HG03097 (cell line): ENCODE data around the gene PDCD1LG2.
"Not testable (repeated sequence)": the region's sequence is repeated elsewhere in the genome, so short reads cannot be mapped to it uniquely, and the experiment has no call there.

ENCODE experiments used
- ATAC-seq: cut with Tn5 transposase; IDR thresholded peaks from one replicate; pipeline ENCODE4 v1.9.1; 2021; ENCODE audit not compliant: unreplicated experiment, low FRiP score

PDCD1LG2 gene

GRCh38 chr9:5510360-5510931 is at the start of gene PDCD1LG2:
PDCD1LG2 (plus strand) TSS chr9:5510531; CDS start chr9:5522547, 12,016 bp downstream.
- ATAC-seq: peak; percentile 45

GRCh38 chr9:5464831-5465330 is 45.5 kb upstream of the PDCD1LG2 start:
- ATAC-seq: not testable (repeated sequence)

- ATAC-seq: no peak
These were observed 44.3 kb upstream of the PDCD1LG2 start for GRCh38 chr9:5466005-5466404.

GRCh38 chr9:5466766-5467165 is 43.6 kb upstream of the PDCD1LG2 start:
- ATAC-seq: no peak

- no peak for ATAC-seq
These were observed 41.5 kb upstream of the PDCD1LG2 start for GRCh38 chr9:5468850-5469249.

- ATAC-seq: no peak
These were observed 40.2 kb upstream of the PDCD1LG2 start for GRCh38 chr9:5470122-5470521.

- ATAC-seq: no peak
These were observed 39.5 kb upstream of the PDCD1LG2 start for GRCh38 chr9:5470816-5471215.

GRCh38 chr9:5475611-5476010 is 34.7 kb upstream of the PDCD1LG2 start:
- not testable (repeated sequence) for ATAC-seq

GRCh38 chr9:5478206-5478605 is 32.1 kb upstream of the PDCD1LG2 start:
- no peak for ATAC-seq

- ATAC-seq: no peak
These were observed 30.2 kb upstream of the PDCD1LG2 start for GRCh38 chr9:5479994-5480694.

- ATAC-seq: no peak
These were observed 29.4 kb upstream of the PDCD1LG2 start for GRCh38 chr9:5480919-5481318.

GRCh38 chr9:5481322-5482040 is 28.9 kb upstream of the PDCD1LG2 start:
- no peak for ATAC-seq

GRCh38 chr9:5482194-5482593 is 28.1 kb upstream of the PDCD1LG2 start:
- ATAC-seq: no peak

GRCh38 chr9:5483306-5483705 is 27.0 kb upstream of the PDCD1LG2 start:
- no peak for ATAC-seq

GRCh38 chr9:5485378-5486085 is 24.8 kb upstream of the PDCD1LG2 start:
- no peak for ATAC-seq

GRCh38 chr9:5486988-5487387 is 23.3 kb upstream of the PDCD1LG2 start:
- ATAC-seq: no peak

- ATAC-seq: no peak
These were observed 21.9 kb upstream of the PDCD1LG2 start for GRCh38 chr9:5488221-5489008.

- no peak for ATAC-seq
These were observed 20.5 kb upstream of the PDCD1LG2 start for GRCh38 chr9:5489630-5490490.

- ATAC-seq: no peak
These were observed 17.2 kb upstream of the PDCD1LG2 start for GRCh38 chr9:5492965-5493678.
